K562 (cell line): ENCODE measurements around the gene CELA3B. TPM values are rescaled to one million over a fixed set of nuclear protein-coding genes. Genes with fewer than 3 reads are reported as not detected.

ENCODE experiments used
- E2F3 ChIP-seq: fragments of 250-450 bp; sonication (Bioruptor Pico); IDR thresholded peaks from 2 replicates; pipeline ENCODE4 v1.4.0; 2020; ENCODE audit warnings: mild to moderate bottlenecking
- FUS ChIP-seq: fragments of 200-400 bp; formaldehyde crosslinking; optimal IDR thresholded peaks from 2 replicates; pipeline ENCODE3; 2017; ENCODE audit warnings: low read depth, low read length
- JUND ChIP-seq, 2 experiments: IDR thresholded peaks; 2 replicates in 1 of 2; 3 replicates in 1 of 2; pipeline ENCODE4 v1.6.1; 2011; ENCODE audit warnings: borderline replicate concordance in 2 of 2, low read depth in 2 of 2, low read length in 2 of 2, improper control_type of control experiment in 1 of 2, missing biosample characterization in 1 of 2, missing genetic modification characterization in 1 of 2, missing genetic modification reagents in 1 of 2
- MBD2 ChIP-seq: sonication (generic); IDR thresholded peaks from 2 replicates; pipeline ENCODE4 v1.6.1; 2016; ENCODE audit warnings: low read depth, borderline replicate concordance
- MCM5 ChIP-seq: fragments of 450-650 bp; IDR thresholded peaks from 2 replicates; pipeline ENCODE4 v1.6.1; 2016; ENCODE audit warnings: low read depth
- RBM25 ChIP-seq: fragments of 200-400 bp; formaldehyde crosslinking; IDR thresholded peaks from 2 replicates; pipeline ENCODE4 v1.6.1; 2018; ENCODE audit warnings: low read length, low read depth, moderate library complexity; ENCODE audit not compliant: severe bottlenecking
- SP2 ChIP-seq: IDR thresholded peaks from 2 replicates; pipeline ENCODE4 v1.6.1; 2011; ENCODE audit warnings: mild to moderate bottlenecking, low read depth, low read length, moderate library complexity; ENCODE audit not compliant: poor library complexity, severe bottlenecking; ENCODE audit errors: extremely low read depth
- ZBTB2 ChIP-seq: fragments of 450-650 bp; IDR thresholded peaks from 2 replicates; pipeline ENCODE4 v1.6.1; 2016; ENCODE audit warnings: antibody characterized with exemption
- ZBTB26 ChIP-seq: fragments of 450-650 bp; formaldehyde crosslinking; IDR thresholded peaks from 2 replicates; pipeline ENCODE4 v1.4.0; 2022; ENCODE audit warnings: missing genetic modification characterization
- ZBTB49 ChIP-seq: sonication (generic); formaldehyde crosslinking; IDR thresholded peaks from 2 replicates; pipeline ENCODE4 v1.8.0; 2022; ENCODE audit warnings: missing genetic modification reagents, mild to moderate bottlenecking, borderline replicate concordance
- ZC3H11A ChIP-seq: IDR thresholded peaks from 2 replicates; pipeline ENCODE4 v1.6.1; 2012; ENCODE audit warnings: low read depth, low read length, improper control_type of control experiment
- ZEB2 ChIP-seq: fragments of 450-650 bp; IDR thresholded peaks from 2 replicates; pipeline ENCODE4 v1.6.1; 2016
- ZNF217 ChIP-seq: sonication (generic); formaldehyde crosslinking; IDR thresholded peaks from 2 replicates; pipeline ENCODE4 v1.8.0; 2022; ENCODE audit warnings: mild to moderate bottlenecking, missing genetic modification reagents
- ZNF586 ChIP-seq: fragments of 450-650 bp; formaldehyde crosslinking; conservative IDR thresholded peaks from 2 replicates; pipeline ENCODE4 v1.4.0; 2020; ENCODE audit warnings: mild to moderate bottlenecking, moderate library complexity
- polyA plus RNA-seq, 8 experiments: library from polyadenylated mRNA; depleted of rRNA in 4 of 8; stranded (reverse) in 5 of 8; unstranded in 3 of 8; fragments of >200 nt; fragmentation: Nextera tagmentation in 2 of 8; fragmentation: Illumina TruSeq in 1 of 8; extraction: Ambion mirVana in 2 of 8; extraction: Trizol in 1 of 8; gene quantifications; 2 replicates each; pipeline versions ENCODE4 v1.2.1 to v1.2.3, GENCODE V29; 2011 to 2014; ENCODE audit warnings: inconsistent platforms in 1 of 8, missing spikeins in 1 of 8
- total RNA-seq, 7 experiments: library from RNA; depleted of rRNA in 6 of 7; stranded (reverse); fragments of >200 nt in 6 of 7; fragmentation: Illumina TruSeq in 2 of 7; extraction: Trizol in 2 of 7; gene quantifications; 2 replicates each; pipeline versions ENCODE4 v1.2.1 to v1.2.3, GENCODE V29; 2011 to 2021; ENCODE audit warnings: low replicate concordance in 1 of 7

CELA3B gene
- total and polyA plus RNA-seq, 9 of the 15 experiments (the other 6 are each of a cell fraction or from before 2014, with no cell fraction given), result 3.1 TPM; not detected in 8

GRCh38 chr1:22025368-22026155 lies 48.7 kb downstream of the CELA3B start (continued):
- peak; percentile 84; the same call in 1 of the 2 replicates for TF ChIP-seq ZBTB2
- no peak for TF ChIP-seq RBM25
- no peak for TF ChIP-seq FUS
- peak; percentile 76; the same call in 1 of the 2 replicates for TF ChIP-seq ZEB2
- TF ChIP-seq MBD2, result peak; percentile 67
- no peak for TF ChIP-seq ZNF217 (CRISPR knock-in tag)
- TF ChIP-seq ZC3H11A, result peak; percentile 60; the same call in 1 of the 2 replicates
- peak; percentile 98 for TF ChIP-seq E2F3
- TF ChIP-seq MCM5, result no peak
- 0 out of 2 replicates have a peak, but pooled peaks have one; percentile 22 for TF ChIP-seq ZNF586 (CRISPR knock-in tag)
- peak; percentile 98 for TF ChIP-seq JUND (IDR thresholded peaks at IDR 0.05; ENCODE audit: borderline replicate concordance, low read depth, low read length)
- TF ChIP-seq JUND (tag; IDR thresholded peaks at IDR 0.05; ENCODE audit: borderline replicate concordance, low read depth, low read length), result peak; percentile 95; the same call in 2 of the 3 replicates
- peak; percentile 71 for TF ChIP-seq SP2
- peak; percentile 27; the same call in 1 of the 2 replicates for TF ChIP-seq ZBTB26 (CRISPR knock-in tag)
- no peak for TF ChIP-seq ZBTB49 (CRISPR knock-in tag)
